CD4-positive, alpha-beta T cell treated with Interleukin-10 for 1 hour (primary cell): ENCODE measurements around the gene CFAP92.

ENCODE experiments used
- DNase-seq: peaks from one replicate; pipeline ENCODE4 v3.0.0-alpha.2; 2020

CFAP92 gene

GRCh38 chr3:129025691-129026435 lies 32.0 kb upstream of the CFAP92 start:
- DNase-seq = no peak

- no peak for DNase-seq
Observed at GRCh38 chr3:129025108-129025507, 31.2 kb upstream of the CFAP92 start.

DNA sequence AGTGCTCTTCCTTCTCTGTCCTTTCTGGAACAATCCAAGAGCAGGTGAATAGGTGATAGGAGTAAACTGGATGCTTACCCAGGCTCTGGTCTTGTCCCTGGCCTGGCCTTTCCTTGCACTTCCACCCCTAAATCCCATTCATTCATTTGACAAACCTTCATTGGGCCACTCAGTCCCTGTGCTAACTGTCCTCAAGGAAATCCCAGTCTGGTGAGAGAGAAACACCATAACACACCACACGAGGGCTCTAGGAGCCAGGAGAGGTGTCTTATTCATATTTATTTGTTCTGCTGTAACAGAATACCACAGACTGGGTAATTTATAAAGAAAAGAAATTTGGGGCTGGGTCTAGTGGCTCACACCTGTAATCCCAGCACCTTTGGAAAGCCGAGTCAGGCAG lies 30.0 kb upstream of the CFAP92 start:
- DNase-seq = no peak

DNA sequence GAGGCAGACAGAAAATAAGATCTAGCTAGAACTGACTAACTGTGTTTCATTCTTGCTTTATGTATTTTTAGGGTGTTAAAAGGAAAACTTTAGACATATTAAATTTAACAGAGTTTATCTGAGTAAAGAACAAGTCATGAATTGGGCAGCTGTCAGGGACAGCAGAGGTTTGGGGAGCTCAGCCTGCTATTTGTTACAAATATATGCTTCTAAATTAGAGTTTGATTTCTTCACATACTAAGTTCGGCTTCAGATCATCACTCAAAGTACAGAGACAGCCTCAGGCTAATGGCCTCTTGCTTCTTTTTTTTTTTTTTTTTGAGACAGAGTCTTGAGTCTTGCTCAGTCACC lies 29.1 kb upstream of the CFAP92 start:
- DNase-seq = no peak

DNA sequence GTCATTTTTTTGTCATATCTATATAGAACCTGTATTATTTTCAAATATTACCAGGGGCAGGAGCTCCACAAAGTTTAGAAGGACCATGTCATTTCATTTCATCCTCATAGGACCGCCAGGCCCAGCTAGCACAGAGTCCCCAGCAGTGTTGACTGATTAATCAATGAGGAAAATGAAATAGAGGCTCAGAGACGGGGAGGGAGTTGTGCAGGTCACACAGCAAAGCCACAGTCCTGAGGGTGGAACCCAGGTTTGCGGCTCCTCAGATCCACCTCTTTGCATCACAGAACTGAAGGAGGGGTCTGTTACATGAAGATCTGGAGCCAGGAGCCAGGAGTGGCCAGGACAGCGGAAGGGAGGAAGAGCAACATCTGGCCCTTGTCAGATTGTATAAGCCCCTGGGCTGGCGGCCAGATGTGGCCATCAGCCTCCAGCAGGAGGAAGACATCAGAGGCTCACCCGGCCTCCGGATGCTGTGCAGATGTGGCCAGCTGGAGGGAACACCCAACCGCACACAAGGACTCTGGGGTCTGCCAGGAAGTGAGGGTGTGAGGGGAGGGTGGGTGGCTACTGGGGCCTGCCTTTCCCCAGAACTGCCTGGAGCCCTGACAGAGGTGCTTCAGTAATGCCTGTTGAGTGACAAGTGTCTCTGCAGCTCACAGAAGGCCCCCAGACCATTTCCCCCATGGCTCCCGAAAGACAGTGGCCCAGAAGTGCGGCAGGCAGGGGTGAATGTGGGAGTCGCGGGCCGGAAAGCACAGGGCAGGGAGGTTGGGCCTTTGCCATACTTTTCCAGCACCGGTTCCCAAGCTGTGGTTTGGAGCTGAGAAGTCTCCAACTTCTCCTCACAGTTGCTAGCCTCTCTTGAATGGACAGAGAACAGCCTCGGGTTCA lies 28.5 kb upstream of the CFAP92 start:
- no peak for DNase-seq

- DNase-seq = no peak
Observed at GRCh38 chr3:129021140-129021551, 27.3 kb upstream of the CFAP92 start.

DNA sequence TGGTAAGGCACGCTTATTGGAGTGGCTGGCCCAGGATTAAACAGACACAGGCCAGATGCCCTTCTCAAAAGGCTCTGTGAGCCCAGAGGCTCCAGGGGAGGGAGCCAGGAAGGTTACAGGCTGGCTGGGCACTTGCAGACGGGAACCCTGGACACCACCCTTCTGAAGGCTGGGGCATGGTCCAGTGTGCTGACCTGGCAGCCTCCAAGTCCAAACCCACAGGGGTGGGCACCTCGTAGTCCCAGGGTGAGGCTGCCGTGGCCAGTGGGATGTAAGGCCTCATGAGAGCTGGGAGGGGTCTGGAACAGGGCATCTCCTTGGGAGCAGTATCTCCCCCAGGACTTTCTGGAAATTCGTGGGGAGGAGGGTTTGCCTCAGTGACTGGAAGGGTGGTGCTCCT lies 26.8 kb upstream of the CFAP92 start:
- DNase-seq = no peak

DNA sequence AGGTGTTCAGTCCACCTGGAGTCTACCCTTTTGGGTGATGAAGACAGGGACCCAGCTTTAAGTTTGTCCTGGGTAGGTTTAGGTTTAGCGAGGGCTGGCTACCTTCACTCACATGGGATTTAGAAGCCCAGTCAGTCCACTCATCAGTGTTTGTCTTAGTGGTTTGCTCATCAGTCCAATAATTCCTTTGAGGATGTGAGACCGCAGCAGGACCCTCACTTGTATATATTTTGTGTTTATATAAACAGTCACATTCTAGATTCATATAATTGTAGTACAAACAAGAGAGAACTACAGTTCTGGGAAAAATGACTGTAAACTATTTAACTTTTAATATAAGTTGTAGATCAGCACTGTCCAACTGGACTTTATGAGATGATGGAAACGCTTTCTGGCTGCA lies 25.4 kb upstream of the CFAP92 start:
- no peak for DNase-seq

DNA sequence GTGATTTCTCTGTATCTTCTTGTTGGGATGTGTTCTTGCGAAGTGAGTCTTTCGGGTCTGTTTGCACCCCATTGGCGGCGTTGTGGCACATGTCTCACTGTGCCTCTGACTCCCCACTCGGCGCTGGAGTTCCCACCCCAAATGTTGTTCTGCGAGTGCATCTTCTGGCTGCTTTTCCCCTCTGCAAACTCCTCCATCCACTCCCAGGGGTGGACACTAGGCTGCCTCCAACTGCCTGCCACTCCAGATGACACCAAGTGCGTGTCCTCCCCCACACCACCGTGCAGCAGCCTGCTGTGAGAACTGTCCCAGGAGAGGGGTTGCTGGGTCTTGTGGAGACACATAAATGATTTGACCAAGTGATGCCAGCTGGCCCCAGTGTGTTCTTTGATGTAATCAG lies 24.9 kb upstream of the CFAP92 start:
- no peak for DNase-seq

- DNase-seq = no peak
Observed at GRCh38 chr3:129018271-129018670, 24.4 kb upstream of the CFAP92 start.

GRCh38 chr3:129017484-129017899 lies 23.6 kb upstream of the CFAP92 start:
- no peak for DNase-seq

DNA sequence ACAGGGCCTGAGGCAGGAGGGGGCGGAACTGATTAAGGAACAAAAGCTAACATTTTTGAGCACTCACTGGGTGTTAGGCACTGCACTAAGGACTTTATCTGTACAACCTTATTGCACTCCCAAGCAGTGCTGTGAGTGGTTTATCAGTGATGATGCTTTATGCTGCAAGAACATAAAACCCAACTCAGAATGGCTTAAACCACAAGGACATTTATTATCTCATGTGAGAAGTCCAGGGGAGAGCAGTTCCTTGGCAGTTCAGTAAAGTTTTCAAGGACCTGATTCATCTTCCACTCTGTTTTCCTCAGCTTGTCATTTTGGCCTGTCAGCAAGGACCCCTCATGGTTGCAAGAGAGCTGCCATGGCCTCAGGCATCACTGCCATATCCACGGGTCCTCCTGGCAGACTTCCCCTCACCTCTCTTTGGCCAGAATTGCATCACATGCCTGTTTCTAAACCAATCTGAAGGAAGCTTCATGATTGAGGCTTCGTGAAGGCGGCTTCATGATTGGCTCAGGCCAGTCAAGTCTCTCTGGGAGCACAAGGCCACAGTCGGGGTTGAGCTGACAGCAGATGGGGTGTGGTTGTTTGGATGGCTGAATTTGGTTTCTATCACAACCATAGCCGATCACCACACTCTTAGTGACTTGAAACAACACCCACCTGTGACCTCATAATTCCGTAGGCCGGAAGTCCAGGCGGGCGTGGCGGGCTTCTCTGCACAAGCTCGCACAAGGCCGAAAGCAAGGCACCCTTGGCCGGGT lies 23.0 kb upstream of the CFAP92 start:
- peak; percentile 73 for DNase-seq

DNA sequence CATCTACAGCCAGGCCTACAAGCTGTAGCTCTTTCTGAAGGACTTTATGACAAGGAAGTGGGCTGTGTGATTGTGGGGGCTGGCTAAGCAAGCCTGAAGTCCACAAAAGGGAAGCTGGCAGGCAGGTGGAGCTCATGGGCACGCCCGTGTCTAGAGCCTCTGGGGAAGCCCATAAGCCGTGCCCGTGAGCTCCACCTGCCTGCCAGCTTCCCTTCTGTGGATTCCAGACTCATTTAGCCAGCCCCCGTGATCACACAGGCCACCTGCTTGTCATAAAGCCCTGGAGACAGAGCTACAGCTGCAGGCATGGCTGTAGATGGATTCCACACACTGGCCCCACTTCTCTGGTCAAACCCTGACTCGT lies 22.5 kb upstream of the CFAP92 start:
- DNase-seq = peak; percentile 72

DNA sequence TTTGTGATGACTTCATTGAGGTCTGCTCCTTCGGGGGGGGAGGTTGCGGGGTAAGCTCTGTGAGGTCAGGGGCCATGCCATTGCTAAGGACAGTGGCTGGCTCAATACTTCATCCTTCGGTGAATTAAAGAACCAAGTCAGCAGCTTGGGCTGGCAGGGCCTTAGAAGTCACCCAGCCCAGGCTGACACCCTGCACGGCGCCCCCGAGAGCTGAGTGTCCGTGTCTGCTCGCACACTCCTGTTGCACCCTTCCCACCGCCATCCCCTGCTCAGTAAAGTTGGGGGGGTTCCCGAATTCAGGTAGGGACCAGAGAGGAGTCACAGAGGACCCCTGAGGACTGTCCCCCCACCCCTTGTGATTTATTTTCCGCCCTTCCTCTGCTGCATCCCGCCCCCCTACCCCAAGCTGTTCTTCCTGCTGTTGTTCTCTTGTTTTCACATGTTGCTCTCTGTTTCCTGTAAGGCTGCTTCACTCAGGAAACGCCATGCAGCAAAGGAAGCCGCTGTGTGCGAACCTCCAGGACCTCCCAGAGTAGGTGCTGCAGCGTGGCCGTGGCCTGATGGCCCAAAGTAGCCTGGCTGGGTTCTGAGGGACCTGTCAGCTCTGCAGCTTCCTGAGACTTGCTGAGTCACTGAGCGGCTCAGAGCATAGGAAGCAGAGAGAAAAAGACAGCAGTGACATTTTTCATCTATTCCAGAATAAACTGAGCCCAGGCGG lies 21.7 kb upstream of the CFAP92 start:
- DNase-seq = peak; percentile 56

GRCh38 chr3:129014793-129015345 lies 21.0 kb upstream of the CFAP92 start:
- no peak for DNase-seq

- no peak for DNase-seq
Observed at GRCh38 chr3:129014148-129014547, 20.3 kb upstream of the CFAP92 start.

- DNase-seq = no peak
Observed at GRCh38 chr3:129013491-129013891, 19.6 kb upstream of the CFAP92 start.

- DNase-seq = no peak
Observed at GRCh38 chr3:129010310-129010956, 16.6 kb upstream of the CFAP92 start.

- no peak for DNase-seq
Observed at GRCh38 chr3:129009266-129009665, 15.4 kb upstream of the CFAP92 start.

DNA sequence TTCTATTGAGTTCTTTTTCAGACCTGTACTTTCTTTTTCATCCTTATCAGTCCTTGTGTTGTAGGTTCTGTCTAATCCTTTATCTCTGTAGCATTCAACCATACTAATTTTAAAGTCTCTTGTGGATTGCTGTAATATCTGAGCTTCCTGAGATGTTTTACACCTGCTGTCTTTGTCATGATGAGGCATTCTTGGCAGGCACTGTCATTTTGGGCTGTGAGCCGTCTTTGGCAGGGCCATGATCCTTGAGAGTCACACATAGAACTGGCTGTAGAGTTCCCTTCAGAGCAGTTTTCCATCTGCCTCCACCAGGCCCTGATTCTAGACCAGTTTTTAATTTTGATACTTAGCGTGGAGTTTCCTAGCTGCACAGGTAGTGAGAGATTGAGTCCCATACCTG lies 13.9 kb upstream of the CFAP92 start:
- no peak for DNase-seq

DNA sequence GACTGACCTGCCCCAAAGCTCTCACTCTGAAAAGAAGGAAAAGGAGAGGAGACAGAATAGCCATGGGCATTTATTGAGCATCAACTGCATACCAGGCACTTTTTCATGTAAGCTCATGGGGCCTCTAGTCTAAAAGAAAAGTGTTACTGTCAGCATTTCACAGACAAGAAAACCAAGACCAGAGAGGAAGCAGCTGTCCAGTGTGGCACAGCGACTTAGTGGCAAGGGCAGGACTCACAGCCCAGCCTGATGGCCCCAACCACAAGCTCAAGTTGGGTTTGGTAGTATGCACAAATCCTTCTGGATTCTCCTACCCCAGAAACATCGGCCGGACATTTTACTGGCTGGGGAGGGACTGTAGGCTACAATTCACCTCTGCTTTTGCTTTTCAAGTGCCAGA lies 13.0 kb upstream of the CFAP92 start:
- no peak for DNase-seq
